GM19099 (cell line): Measurements from ENCODE around the gene FAM149B1.

Experiments
- POLR2A ChIP-seq: IDR thresholded peaks from 3 replicates; pipeline ENCODE4 v1.6.1; 2011; ENCODE audit warnings: low read depth; ENCODE audit not compliant: insufficient read length; ENCODE audit errors: extremely low read depth

The FAM149B1 gene

GRCh38 chr10:73215749-73216148 lies 47.8 kb downstream of the FAM149B1 start:
- no peak for TF ChIP-seq POLR2A

- no peak for TF ChIP-seq POLR2A
These were observed 49.7 kb downstream of the FAM149B1 start for GRCh38 chr10:73217628-73218027.

- no peak for TF ChIP-seq POLR2A
These were observed 50.7 kb downstream of the FAM149B1 start for GRCh38 chr10:73218431-73219191.

GRCh38 chr10:73219384-73219783 lies 51.5 kb downstream of the FAM149B1 start:
- TF ChIP-seq POLR2A: no peak

GRCh38 chr10:73220989-73221388 lies 53.1 kb downstream of the FAM149B1 start:
- no peak for TF ChIP-seq POLR2A

GRCh38 chr10:73225518-73225917 lies 57.6 kb downstream of the FAM149B1 start:
- no peak for TF ChIP-seq POLR2A

GRCh38 chr10:73226663-73227062 lies 58.7 kb downstream of the FAM149B1 start:
- TF ChIP-seq POLR2A: no peak

GRCh38 chr10:73228247-73228646 lies 60.3 kb downstream of the FAM149B1 start:
- TF ChIP-seq POLR2A: no peak

- no peak for TF ChIP-seq POLR2A
These were observed 61.6 kb downstream of the FAM149B1 start for GRCh38 chr10:73229567-73229966.

- TF ChIP-seq POLR2A: no peak
These were observed 65.0 kb downstream of the FAM149B1 start for GRCh38 chr10:73232887-73233286.

GRCh38 chr10:73233883-73234282 lies 66.0 kb downstream of the FAM149B1 start:
- TF ChIP-seq POLR2A: no peak

- no peak for TF ChIP-seq POLR2A
These were observed 66.8 kb downstream of the FAM149B1 start for GRCh38 chr10:73234695-73235094.

GRCh38 chr10:73238990-73239566 lies 71.2 kb downstream of the FAM149B1 start:
- no peak for TF ChIP-seq POLR2A

GRCh38 chr10:73239908-73240307 lies 72.0 kb downstream of the FAM149B1 start:
- TF ChIP-seq POLR2A: no peak

- no peak for TF ChIP-seq POLR2A
These were observed 77.1 kb downstream of the FAM149B1 start for GRCh38 chr10:73244866-73245477.

GRCh38 chr10:73246322-73246645 lies 78.4 kb downstream of the FAM149B1 start:
- TF ChIP-seq POLR2A: no peak
